GM12878 (cell line): ENCODE results near the gene SSNA1.

Experiments used
- FOXM1 ChIP-seq: IDR thresholded peaks from 2 replicates; pipeline ENCODE4 v1.6.1; 2012; ENCODE audit warnings: low read depth, mild to moderate bottlenecking, inconsistent platforms, low read length, moderate library complexity
- NBN ChIP-seq: fragments of 450-650 bp; IDR thresholded peaks from 2 replicates; pipeline ENCODE4 v1.6.1; 2016
- RFX5 ChIP-seq: IDR thresholded peaks from 2 replicates; pipeline ENCODE4 v1.6.1; 2011; ENCODE audit warnings: low read depth, low read length, improper control_type of control experiment
- TF ChIP-seq, protein P1 (sequence below), 3 experiments: IDR thresholded peaks in 2 of 3; conservative IDR thresholded peaks in 1 of 3; 2 replicates each; pipeline ENCODE4 v1.5.1; 2011; ENCODE audit warnings: low read depth in 3 of 3, low read length in 3 of 3, mild to moderate bottlenecking in 3 of 3, control low read depth in 2 of 3, moderate library complexity in 2 of 3, inconsistent platforms in 1 of 3, mixed read lengths in 1 of 3; ENCODE audit not compliant: control insufficient read depth in 2 of 3, insufficient read depth in 1 of 3; ENCODE audit errors: extremely low read depth in 1 of 3

DNA sequence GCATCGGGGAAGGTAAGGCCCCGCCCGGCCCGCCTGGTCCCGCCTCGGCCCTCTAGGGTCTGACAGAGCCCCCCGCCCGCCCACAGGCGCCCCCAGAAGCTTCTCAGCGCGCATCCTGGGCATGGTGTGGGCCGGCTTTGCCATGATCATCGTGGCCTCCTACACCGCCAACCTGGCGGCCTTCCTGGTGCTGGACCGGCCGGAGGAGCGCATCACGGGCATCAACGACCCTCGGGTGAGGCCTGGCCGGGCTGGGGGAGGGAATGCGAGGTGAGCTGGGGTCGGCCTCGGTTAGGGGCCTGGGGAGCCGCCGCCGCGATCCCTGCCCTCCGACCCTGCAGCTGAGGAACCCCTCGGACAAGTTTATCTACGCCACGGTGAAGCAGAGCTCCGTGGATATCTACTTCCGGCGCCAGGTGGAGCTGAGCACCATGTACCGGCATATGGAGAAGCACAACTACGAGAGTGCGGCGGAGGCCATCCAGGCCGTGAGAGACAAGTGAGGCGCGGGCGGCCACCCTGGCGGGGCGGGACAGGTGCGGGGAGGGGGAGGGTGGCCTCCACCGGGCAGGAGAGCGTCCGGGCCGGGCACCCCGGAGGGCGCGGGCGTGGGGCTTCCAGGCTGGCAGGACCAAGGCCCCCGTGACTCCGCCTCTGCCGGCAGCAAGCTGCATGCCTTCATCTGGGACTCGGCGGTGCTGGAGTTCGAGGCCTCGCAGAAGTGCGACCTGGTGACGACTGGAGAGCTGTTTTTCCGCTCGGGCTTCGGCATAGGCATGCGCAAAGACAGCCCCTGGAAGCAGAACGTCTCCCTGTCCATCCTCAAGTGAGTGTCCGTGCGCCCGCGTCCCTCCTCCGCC lies 25.7 kb upstream of the SSNA1 start:
- TF ChIP-seq, protein P1, sequence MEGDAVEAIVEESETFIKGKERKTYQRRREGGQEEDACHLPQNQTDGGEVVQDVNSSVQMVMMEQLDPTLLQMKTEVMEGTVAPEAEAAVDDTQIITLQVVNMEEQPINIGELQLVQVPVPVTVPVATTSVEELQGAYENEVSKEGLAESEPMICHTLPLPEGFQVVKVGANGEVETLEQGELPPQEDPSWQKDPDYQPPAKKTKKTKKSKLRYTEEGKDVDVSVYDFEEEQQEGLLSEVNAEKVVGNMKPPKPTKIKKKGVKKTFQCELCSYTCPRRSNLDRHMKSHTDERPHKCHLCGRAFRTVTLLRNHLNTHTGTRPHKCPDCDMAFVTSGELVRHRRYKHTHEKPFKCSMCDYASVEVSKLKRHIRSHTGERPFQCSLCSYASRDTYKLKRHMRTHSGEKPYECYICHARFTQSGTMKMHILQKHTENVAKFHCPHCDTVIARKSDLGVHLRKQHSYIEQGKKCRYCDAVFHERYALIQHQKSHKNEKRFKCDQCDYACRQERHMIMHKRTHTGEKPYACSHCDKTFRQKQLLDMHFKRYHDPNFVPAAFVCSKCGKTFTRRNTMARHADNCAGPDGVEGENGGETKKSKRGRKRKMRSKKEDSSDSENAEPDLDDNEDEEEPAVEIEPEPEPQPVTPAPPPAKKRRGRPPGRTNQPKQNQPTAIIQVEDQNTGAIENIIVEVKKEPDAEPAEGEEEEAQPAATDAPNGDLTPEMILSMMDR (IDR thresholded peaks at IDR 0.05 in 2 of 3, conservative IDR thresholded peaks at IDR 0.05 in 1 of 3; ENCODE audit: control insufficient read depth in 2 of 3, extremely low read depth in 1 of 3, insufficient read depth in 1 of 3, low read depth in 3 of 3, low read length in 3 of 3): peak in 1 of 3 experiments; percentile 19; a peak in 1 of 6 replicates
- TF ChIP-seq NBN (no peak), RFX5 (no peak), FOXM1 (no peak)
